ENCODE results near the gene CD163L1.

Gene CD163L1

DNA sequence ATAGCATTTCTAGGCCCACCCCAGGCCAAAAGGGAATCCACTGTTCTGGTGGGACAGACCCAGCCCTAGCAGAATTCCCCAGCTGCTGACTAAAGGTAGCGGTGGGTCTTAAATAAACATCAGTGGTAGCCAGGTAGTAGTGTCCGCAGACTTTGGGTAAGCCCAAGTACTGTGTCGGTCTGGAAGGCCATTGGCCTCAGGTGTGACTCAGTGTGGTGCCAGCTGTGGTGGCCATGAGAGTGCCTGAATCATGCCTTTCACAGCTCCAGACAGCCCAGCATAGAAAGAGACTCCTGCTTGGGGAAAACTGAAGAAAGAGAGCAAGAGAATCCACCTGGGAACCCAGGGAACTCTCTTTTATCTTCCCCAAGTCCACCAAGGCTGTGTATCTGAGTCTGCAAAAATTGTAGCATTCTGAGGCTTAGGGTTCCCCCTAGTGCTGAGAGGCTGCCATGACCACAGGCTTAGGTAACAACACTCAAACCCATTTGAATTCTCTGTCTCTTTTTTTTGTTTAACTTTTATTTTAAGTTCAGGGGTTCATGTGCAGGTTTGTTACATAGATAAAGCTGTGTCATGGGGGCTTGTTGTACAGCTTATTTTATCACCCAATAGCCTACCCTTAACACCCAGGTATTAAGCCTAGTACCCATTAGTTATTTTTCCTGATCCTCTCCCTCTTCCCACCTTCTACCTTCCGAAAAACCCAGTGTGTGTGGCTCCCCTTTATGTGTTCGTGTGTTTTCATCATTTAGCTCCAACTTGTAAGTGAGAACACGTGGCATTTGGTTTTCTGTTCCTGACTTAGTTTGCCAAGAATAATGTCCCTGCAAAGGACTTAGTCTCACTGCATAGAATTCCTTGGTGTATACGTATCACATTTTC is 16.7 kb upstream of the CD163L1 start:
- TF ChIP-seq, protein P1, sequence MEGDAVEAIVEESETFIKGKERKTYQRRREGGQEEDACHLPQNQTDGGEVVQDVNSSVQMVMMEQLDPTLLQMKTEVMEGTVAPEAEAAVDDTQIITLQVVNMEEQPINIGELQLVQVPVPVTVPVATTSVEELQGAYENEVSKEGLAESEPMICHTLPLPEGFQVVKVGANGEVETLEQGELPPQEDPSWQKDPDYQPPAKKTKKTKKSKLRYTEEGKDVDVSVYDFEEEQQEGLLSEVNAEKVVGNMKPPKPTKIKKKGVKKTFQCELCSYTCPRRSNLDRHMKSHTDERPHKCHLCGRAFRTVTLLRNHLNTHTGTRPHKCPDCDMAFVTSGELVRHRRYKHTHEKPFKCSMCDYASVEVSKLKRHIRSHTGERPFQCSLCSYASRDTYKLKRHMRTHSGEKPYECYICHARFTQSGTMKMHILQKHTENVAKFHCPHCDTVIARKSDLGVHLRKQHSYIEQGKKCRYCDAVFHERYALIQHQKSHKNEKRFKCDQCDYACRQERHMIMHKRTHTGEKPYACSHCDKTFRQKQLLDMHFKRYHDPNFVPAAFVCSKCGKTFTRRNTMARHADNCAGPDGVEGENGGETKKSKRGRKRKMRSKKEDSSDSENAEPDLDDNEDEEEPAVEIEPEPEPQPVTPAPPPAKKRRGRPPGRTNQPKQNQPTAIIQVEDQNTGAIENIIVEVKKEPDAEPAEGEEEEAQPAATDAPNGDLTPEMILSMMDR (conservative IDR thresholded peaks at IDR 0.05; ENCODE audit: low read depth, low read length): peak; percentile 92
- H3K4me3 ChIP-seq (ENCODE audit: low read length): no peak overlapping the region
- DNase-seq (ENCODE audit: low read depth): no peak

DNA sequence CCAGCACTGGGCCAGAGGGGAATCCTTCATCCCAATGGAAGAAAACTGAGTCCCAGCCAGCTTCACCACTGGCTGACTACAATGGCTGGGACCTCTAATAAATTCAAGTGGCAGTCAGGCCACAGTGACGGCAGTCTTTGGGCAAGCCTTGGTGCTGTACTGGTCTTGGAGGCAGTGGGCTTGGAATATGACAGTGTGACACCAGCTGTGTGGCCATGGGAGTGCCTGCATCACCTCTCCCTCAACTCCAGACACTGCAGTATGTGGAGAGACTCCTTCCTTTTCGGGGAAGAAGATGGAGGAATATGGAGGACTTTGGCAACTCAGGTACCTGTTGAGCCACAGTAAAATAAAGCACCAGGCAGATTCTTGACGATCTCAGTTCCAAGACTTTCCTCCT is 16.0 kb upstream of the CD163L1 start:
- H3K4me3 ChIP-seq (ENCODE audit: low read length): no peak overlapping the region
- TF ChIP-seq, protein P1 (conservative IDR thresholded peaks at IDR 0.05; ENCODE audit: low read depth, low read length): no peak
- no peak for DNase-seq (ENCODE audit: low read depth)

DNA sequence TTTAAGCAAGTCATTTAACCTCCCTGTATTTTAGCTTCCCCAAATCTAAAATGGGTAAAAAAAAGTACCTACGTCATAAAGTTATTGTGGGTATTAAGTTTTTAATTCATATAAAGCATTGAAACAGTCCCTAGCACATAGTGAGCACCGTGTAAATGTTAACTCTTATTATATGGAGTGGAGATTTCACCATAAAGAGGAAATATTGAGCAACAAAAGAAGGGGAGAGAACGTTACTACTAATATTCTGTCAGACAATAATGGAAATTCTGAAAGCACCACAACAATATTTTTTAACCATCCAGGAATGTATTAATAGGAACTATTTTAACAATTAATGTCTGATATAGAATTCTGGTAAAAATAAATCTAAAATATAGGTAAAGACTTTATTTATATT is 7.8 kb upstream of the CD163L1 start:
- TF ChIP-seq, protein P1 (conservative IDR thresholded peaks at IDR 0.05; ENCODE audit: low read depth, low read length): no peak
- DNase-seq (ENCODE audit: low read depth): no peak
- no peak overlapping the region for H3K4me3 ChIP-seq (ENCODE audit: low read length)

DNA sequence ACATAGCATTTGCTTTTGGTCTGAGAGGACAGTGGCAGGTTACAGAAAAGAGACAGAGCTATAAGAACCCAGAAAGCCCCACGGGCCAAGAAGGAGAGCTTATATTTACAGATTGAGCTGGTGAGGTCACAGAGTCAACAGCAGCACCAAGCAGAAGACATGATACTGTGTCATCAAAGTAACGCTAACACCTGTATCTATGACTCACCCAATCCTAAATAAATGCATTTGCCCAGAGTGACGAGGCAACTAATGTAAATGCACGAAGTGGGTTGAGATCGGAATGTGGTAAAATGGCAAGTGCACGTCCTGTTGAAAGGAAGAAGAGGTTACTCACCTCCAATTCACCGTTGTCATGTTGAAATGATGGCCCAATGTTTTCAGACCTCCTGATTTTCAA is 6.7 kb upstream of the CD163L1 start:
- no peak overlapping the region for H3K4me3 ChIP-seq (ENCODE audit: low read length)
- TF ChIP-seq, protein P1 (conservative IDR thresholded peaks at IDR 0.05; ENCODE audit: low read depth, low read length): no peak
- no peak for DNase-seq (ENCODE audit: low read depth)

DNA sequence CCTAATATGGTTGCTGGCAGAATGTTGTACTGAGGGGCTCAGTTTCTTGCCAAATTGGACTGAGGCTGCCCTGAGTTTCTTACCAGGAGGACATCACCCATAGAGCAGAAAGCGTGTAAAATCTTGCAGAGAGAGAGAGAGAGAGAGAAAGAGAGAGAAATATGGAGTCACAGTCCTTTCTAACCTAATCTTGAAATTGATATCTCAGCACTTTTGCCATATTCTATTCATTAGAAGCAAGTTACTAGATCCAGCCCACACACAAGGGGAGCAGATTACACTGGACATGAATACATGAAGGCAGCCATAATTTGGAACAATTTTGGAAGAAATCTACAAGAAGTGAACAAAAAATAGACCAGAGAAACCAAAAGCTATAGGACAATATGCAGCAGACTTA is 4.1 kb upstream of the CD163L1 start:
- no peak for DNase-seq (ENCODE audit: low read depth)
- H3K4me3 ChIP-seq (ENCODE audit: low read length): no peak overlapping the region

DNA sequence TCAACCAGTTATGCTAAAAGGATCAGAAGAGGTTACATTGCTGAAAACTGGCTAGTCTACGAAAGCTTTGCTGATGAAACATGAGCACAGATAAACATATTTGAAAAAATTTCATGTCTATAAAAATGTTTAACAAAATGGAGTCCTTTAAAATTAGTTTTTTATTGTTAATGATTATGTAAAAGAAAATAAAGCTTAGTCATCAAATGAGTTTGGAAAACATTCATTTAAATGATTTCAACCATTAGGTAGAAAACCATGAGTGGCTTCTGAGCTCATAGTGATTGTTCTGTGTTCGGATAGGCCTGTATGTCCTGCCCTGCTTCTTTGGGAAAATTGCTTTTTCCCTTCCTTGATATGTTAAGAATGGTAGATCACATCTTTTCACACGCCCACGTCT is 584 bp upstream of the CD163L1 start:
- TF ChIP-seq, protein P1 (conservative IDR thresholded peaks at IDR 0.05; ENCODE audit: low read depth, low read length): no peak
- DNase-seq (ENCODE audit: low read depth): no peak
- H3K4me3 ChIP-seq (ENCODE audit: low read length): no peak overlapping the region

More for the DNA sequence above, 4.1 kb upstream of the CD163L1 start:
- TF ChIP-seq, protein P1 (conservative IDR thresholded peaks at IDR 0.05; ENCODE audit: low read depth, low read length): no peak

DNA sequence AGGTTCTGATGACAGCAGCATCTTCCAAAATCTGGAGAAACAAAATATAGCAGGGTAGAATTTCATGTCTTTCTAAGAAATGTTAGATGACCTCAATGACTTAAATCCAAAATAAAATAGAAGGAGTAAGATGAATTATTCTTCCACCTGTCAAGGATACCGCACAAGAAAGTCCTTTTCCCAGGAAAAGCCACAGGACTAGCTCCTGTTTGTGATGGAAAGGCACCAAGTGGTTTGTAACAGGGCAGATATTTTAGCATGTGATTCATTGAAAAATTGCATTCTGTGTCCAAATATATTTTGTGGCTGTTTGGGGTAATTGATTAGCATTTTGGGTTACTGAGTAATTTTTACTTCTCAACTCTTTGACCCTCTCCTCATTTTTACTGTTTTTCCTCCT is 2.7 kb downstream of the CD163L1 start:
- H3K4me3 ChIP-seq (ENCODE audit: low read length): no peak overlapping the region
- no peak for DNase-seq (ENCODE audit: low read depth)
- TF ChIP-seq, protein P1 (conservative IDR thresholded peaks at IDR 0.05; ENCODE audit: low read depth, low read length): no peak

All from retinal pigment epithelial cell (primary cell).